Fibroblast of pulmonary artery (primary cell): ENCODE data around the gene DLGAP4.

ENCODE experiments used
- DNase-seq: peaks from one replicate; pipeline ENCODE4 v3.0.0-alpha.2; 2010; ENCODE audit warnings: low read depth
- H3K4me3 ChIP-seq: replicated peaks from 2 replicates; pipeline ENCODE4 v1.5.1; 2011; ENCODE audit warnings: low read depth, mild to moderate bottlenecking, control low read depth, low read length, moderate library complexity
- TF ChIP-seq, protein P1 (sequence below): IDR thresholded peaks from 2 replicates; pipeline ENCODE4 v1.5.1; 2011; ENCODE audit warnings: mild to moderate bottlenecking, control low read depth, low read length, inconsistent platforms; ENCODE audit errors: missing control alignments

Gene DLGAP4

DNA sequence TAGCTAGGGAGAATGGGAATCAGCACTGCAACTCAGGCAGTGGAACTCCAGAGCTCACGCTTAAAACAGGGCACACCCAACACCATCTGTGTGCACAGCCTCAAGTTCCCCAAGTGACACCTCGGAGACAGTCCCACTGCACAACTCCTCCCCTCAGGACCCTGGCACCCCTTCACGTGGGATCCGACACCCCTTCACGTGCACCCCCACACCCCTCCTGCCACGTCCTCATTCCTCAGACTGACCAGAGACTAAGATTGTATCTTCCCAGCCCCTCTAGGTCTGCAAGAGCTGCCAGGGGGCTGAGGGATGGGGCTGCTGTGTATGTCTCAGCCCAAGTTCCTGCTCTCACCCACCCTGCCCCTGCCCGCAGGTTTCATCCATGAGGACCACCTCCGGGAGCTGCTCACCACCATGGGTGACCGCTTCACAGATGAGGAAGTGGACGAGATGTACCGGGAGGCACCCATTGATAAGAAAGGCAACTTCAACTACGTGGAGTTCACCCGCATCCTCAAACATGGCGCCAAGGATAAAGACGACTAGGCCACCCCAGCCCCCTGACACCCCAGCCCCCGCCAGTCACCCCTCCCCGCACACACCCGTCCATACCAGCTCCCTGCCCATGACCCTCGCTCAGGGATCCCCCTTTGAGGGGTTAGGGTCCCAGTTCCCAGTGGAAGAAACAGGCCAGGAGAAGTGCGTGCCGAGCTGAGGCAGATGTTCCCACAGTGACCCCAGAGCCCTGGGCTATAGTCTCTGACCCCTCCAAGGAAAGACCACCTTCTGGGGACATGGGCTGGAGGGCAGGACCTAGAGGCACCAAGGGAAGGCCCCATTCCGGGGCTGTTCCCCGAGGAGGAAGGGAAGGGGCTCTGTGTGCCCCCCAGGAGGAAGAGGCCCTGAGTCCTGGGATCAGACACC lies 242.8 kb downstream of the DLGAP4 start:
- TF ChIP-seq, protein P1, sequence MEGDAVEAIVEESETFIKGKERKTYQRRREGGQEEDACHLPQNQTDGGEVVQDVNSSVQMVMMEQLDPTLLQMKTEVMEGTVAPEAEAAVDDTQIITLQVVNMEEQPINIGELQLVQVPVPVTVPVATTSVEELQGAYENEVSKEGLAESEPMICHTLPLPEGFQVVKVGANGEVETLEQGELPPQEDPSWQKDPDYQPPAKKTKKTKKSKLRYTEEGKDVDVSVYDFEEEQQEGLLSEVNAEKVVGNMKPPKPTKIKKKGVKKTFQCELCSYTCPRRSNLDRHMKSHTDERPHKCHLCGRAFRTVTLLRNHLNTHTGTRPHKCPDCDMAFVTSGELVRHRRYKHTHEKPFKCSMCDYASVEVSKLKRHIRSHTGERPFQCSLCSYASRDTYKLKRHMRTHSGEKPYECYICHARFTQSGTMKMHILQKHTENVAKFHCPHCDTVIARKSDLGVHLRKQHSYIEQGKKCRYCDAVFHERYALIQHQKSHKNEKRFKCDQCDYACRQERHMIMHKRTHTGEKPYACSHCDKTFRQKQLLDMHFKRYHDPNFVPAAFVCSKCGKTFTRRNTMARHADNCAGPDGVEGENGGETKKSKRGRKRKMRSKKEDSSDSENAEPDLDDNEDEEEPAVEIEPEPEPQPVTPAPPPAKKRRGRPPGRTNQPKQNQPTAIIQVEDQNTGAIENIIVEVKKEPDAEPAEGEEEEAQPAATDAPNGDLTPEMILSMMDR: no peak
- no peak overlapping the region for H3K4me3 ChIP-seq
- no peak for DNase-seq

DNA sequence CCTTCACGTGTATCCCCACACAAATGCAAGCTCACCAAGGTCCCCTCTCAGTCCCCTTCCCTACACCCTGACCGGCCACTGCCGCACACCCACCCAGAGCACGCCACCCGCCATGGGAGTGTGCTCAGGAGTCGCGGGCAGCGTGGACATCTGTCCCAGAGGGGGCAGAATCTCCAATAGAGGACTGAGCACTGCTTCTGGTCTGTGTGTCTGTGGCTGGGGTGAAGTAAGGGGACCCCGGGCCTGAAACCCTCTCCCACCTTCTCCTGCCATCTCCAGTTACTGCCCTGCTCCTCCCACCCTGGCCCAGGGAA lies 243.4 kb downstream of the DLGAP4 start:
- no peak for DNase-seq
- no peak overlapping the region for H3K4me3 ChIP-seq
- TF ChIP-seq, protein P1: no peak

DNA sequence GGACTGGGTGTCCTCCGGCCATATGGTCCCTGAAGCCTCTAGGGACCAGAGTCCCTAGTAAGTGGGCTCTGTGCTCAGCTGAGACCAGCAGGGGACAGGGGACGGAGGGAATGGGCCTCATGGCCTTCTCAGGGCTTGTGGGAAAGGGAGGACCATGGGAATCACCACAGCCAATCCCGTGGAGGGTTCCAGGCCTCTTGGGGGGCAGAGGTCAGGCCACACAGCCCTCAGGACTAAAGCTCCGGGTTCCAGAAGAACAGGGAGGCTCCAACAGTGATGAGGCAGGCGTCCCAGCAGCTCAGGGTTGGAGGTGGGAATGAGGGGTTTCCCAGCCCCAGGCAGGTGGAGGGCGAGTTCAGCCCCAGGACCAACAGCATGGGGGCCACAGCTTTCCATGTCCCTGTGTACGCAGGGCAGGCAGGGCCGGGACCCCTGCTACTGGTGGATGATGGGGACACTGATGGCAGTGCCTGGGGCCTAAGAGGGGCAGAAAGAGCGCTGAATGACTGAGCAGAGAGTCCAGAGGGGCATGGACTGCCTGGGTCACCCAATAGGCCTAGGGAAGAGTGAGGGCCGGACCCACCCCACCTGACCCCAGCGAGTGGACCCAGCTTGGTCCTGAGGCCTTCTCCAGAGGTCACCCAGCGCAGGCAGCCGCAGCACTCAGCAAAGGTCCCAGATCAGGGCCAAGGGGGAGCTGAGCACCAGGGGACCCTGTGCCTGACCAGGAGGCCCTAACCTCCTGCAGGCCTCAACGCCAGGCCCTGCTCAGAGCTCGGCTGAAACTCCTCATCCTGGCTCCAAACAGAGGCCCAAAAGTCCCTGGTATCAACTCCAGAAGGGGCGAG lies 244.0 kb downstream of the DLGAP4 start:
- no peak overlapping the region for H3K4me3 ChIP-seq
- no peak for DNase-seq
- TF ChIP-seq, protein P1: no peak

DNA sequence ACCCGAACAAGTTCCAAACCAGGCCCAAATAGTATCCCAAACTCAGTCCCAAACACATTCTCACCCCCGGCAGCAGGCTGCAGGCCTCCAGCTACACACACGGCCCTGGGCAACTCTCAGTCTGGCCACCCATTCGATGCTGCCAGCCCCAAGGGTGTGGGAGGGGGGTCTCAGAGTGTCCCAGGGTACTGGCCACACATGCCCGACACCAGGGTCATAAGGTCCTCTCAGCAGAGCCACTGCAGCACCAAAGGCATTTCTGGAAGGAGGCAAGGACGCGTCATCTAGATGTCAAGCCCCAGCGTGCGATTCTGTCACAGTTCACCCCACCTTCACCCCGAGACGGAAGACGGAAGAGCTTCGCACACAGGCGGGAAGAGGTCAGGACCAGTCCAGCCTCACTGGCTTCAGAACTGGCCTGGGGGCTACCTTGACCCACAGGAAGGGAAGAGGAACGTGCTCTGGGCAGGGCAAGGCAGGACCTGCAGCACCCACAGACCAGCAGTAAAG lies 244.7 kb downstream of the DLGAP4 start:
- no peak for DNase-seq
- H3K4me3 ChIP-seq: no peak overlapping the region
- TF ChIP-seq, protein P1: no peak

DNA sequence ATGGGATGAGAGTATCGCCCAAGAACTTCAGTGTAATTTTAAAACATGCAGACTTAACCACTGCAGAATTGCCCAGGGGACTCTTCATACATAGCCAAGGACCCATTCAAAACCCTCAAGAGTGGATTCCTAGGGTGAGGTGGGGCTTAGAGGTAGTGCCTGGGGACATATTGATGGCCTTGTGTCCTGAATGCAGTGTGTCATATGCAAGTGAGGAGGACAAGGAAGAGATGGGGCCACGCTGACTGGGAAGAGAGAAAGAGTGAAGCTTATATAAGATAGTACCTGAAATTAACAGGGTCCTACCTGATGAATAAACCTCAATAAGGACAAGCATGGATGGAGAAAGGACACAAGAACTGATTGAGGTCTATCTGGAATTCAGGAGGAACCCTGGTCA lies 249.1 kb downstream of the DLGAP4 start:
- no peak overlapping the region for H3K4me3 ChIP-seq
- TF ChIP-seq, protein P1: no peak
- no peak for DNase-seq

DNA sequence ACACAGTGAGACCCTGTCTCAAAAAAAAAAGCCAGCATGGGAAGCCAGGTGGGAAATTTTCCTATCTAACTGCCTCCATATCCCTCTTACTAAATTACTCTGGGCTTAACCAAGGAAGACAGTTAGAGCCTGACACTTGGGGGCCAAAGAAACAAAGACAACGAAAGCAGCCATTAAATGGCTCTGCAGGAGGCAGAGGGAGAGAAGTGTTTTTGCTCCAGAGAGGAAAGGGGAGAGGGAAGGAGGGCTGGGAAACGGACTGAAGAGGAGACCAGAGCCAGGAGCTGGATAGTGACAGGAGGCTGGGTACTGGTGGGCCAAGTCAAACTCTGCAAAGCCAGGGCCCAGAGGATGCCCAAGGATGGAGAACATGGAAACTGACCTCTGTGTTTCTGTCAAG lies 256.6 kb downstream of the DLGAP4 start:
- H3K4me3 ChIP-seq: no peak overlapping the region
- TF ChIP-seq, protein P1: no peak
- no peak for DNase-seq
